HG03135 (cell line): Measurements from ENCODE around the gene CHST11.

Experiments
- ATAC-seq: cut with Tn5 transposase; IDR thresholded peaks from one replicate; pipeline ENCODE4 v1.9.1; 2021; ENCODE audit warnings: mild to moderate bottlenecking, moderate library complexity; ENCODE audit not compliant: unreplicated experiment

Gene CHST11

DNA sequence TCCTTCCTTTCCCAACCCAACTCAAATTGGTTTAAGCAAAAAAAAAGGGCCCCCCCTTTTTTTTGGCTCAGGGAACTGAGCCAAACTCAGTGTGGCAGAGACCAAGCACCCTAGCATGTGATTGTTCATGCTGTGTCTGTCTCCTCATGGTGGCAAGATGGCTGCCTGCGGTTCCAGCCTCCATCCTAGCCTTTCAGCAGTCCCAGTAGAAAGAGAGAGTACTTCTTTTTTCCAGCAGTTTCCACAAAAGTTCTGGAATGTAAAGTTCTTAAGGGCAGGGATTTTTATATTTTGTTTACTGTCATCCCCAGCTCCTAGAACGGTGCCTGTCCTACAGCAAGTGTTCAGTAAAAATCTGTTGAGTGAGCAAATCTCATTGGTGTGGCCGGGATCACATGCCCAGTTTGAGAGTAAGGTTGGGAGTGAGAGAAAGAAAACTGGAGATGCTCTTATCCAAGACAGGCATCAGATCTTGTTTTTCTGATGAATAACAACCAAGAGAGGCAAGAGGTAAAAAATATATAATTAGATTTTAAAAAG, 22.4 kb downstream of the CHST11 start:
- ATAC-seq = no peak

DNA sequence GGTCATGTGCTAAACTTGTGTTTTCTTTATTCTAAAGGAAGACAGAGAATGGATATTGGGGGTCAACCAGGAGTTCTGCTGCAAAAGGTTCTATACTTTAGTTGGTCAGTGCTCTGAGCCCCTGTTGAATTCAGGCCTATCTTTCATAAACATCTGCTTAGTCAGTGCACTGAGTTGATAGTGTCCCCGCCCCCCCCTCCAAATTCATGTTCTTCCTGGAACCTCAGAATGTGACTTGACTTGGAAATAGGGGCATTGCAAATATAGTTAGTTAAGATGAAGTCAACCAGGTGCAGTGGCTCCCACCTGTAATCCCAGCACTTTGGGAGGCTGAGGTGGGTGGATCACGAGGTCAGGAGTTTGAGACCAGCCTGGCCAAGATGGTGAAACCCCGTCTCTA, 23.3 kb downstream of the CHST11 start:
- ATAC-seq = no peak

DNA sequence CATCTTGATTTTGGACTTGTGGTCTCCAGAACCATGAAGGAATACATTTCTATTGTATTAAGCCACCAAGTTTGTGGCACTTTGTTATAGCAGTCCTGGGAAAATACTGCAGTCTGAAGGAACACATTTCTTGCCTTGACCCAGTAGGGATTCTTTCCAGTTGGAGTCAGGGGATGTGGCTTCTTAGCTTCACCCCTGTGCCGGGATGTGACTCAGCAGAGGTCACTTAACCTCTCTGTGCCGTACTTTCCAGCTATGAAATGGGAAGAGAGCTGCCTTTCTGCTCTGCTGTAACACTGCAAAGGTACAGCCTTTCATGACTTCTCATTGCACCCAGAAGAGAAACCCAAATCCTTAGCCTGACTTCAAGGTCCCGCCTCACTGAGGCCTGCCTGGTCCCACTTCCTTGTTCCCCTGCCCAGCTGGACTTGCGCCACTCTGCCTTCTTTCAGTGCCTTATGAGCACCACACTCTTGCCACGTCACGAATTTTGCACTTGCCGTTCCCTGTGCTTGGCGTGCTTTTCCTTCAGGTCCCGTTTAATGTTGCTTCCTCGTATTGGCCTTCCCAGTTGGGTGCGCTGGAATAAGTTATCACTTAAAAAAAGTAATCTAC, 24.2 kb downstream of the CHST11 start:
- ATAC-seq = no peak

DNA sequence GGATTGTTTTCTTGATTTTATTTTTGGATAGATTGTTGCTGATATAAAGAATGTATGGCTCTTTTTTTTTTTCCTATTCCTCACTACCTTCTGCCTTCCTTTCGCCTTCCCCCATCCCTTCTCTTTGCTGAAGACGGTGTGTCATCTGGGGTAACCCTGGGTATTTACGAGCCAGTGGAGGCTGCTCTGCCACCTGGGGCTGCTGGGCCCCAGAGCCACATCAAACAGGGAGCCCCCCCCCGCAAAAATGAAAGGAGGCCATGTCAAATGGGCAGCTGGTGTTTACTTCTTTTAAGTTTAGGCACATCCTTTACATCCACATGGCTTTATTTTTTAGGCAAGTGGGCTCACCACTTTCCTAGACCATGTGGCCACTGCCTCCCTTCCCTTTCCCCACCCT, 25.4 kb downstream of the CHST11 start:
- ATAC-seq = no peak

DNA sequence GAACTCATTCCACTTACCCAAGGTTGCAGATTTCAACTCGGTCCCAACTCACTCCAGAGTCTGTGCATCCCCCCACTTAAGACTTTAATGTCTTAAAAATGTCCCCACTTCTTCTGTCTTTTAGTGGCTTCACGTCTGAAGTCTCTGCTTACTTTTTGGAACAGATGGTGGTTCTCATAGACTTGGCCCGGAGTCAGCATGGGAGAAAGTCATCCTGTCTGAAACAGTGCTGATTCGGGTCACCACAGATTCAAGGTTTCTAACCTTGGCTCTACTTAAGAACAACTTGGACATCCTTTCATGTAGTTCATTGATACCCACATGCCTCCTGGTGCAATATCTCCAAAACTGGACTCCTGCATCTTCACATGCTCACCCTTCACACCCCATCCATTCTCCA, 26.0 kb downstream of the CHST11 start:
- no peak for ATAC-seq

DNA sequence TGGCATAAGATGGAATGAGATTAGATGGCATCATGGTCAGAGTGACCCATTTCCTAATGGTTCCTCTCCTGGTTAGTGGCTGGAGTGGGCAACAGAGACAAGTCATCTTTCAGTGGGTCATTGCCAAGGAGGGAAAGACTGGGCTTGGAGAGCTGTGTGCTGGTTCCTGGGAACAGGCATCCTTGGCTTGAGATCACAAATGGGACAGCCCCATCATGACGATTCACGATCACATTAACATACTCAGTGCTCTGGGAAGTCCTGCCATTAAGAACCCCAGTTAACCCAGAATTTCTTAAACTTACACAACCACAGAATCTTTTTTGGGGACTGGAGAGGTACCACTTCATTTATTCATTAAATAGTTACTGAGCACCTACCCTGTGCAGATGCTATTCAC, 27.3 kb downstream of the CHST11 start:
- no peak for ATAC-seq

DNA sequence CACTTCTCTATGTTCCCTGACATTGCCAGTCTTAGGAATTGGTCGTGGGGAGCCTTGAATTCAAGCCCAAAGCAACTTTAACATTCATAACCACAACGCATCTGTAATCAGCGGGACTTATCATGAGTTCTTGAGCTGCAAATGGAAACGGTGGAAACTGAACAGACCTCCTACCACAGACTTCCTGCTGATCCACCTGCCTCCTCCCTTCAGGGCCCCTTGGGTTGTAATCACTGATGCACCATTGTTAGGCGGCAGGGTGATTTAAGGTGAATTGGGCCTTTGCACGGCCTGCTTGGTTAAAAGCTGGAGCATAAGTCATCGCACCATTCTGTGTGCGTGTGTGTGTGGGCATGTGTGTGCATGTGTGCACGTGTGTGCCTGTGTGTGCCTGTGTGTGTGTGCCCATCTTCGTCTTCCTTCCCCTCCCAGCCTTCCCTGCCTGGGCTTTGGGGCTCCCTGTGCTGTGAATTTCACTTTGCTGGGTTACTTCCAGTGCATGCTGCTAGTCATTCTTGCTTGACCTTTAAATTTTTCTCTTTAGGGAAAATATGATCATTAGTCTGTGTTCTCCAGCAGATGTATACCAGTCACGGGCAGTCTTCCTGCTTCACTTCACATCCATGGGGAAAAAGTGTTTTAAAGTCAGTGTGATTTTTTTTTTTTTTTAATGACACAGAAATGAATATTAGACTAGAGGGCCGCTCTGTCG, 29.1 kb downstream of the CHST11 start:
- no peak for ATAC-seq

DNA sequence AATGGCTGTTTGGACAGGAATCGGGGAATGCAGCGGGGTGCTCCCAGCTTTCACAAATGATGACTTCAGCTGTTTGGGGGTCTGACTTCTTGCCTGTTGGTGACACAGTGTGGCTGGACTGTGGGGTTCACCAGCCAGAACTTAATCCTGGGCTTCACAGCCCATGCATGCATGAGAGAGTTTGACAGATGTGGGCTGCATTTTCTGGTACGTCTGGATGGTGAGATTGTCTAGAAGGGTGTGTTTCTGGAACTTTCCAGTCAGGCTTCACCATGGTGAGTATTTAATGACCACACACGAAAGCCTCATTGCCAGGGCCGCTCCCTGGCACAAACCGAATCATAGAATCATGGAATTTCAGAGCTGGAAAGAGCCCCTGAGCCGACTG, 29.6 kb downstream of the CHST11 start:
- no peak for ATAC-seq

DNA sequence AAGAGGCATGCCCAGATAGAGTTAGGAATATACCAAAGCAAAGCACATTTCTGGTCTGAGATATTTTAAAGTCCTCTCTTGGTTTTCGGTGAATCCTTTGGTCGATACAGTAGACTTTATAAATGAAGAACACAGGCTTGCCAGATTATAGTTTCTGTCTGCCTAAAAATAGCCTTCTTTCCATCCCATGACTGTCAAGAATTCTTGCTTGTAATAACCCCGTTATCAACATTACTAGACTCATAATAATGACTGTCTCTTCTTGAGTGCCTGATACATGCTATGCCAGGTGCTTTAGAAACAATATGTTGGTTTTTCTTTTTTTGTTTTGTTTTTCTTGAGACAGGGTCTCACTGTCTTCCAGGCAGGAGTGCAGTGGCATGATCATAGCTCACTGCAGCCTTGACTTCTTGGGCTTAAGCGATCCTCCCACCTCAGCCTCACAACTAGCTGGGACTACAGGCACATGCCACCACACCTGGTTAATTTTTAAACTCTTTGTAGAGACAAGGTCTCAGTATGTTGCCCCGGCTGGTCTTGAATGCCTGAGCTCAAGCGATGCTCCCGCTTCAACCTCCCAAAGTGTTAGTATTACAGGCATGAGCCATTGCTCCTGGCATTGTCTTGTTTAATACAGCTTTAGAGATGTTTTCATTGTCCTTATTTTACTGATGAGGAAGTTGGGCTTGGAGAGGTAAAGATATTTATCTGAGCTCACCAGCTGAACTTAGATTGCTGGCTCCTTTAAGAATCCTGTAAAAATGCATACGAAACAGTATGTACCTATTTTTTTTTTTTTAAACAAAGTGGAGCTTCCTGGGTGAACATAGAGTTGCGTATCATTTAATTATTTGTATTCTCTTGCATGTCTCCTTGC, 30.4 kb downstream of the CHST11 start:
- ATAC-seq = no peak

DNA sequence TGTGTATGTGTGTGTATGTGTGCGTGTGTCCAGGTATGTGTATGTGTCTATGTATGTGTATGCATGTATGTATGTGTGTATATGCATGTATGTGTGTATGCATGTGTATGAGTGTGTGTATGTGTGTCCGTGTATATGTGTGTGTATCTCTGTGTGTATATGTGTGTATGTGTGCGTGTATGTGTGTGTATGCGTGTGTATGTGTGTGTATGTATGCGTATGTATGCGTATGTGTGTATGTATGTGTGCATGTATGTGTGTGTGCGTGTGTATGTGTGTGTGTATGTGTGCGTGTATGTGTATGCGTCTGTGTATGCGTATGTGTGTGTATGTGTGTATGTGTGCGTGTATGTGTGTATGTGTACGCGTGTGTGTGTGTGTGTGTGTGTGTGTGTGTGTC, 31.6 kb downstream of the CHST11 start:
- no peak for ATAC-seq

DNA sequence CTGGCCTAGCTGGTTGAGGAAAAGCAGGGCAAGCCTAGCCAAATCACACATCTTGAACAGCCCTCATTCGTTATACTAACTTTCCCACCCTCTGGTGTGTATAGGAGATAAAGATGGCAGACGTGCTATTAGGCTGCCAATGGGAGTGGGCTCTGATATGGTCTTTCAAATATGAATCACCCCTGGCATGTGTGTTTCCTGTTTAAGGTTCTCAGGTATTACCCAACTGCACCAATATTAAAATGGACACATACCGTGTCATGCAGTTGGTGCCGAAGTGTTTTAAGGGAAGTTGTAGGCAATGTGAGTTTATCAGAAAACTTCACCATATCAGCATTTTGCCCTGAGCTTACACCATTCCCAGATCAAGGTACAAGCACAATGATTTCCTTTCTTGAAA, 33.4 kb downstream of the CHST11 start:
- no peak for ATAC-seq

DNA sequence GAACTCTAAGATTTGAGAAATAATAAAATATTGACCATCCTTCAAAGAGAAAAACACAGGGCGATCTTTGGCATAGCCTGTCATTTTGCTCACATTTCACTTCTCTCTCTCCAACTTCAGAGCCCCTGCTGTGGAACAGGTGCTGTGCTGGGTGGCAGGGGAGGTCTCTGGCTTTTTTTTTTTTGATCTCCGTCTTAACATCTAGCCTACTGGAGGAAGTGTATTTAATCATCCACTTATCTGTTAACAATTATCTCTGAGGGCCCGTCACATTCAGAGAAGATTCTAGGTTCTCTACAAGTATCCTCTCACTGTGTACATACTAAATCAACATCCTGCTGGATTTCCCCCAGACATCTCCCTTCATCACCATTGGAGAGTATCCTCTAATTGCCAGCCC, 34.1 kb downstream of the CHST11 start:
- no peak for ATAC-seq

DNA sequence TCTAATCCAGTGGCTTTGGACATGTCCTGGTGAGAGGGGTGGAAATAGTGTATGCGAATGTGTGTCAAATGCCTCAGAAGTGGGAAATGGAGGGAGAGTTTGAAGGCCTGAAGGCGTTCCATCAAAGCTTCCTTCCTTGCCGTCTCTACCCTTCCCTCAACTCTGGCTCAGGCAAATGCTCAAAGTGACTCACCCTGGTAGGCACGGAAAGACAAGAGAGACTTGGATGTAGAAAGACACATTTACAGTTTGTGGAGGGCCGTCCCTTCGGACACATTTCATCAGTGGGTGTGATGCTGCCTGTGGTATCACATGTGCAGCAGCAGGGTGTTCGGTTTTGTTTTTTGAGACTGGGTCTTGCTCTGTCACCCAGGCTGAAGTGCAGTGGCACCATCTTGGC, 36.7 kb downstream of the CHST11 start:
- ATAC-seq = no peak

DNA sequence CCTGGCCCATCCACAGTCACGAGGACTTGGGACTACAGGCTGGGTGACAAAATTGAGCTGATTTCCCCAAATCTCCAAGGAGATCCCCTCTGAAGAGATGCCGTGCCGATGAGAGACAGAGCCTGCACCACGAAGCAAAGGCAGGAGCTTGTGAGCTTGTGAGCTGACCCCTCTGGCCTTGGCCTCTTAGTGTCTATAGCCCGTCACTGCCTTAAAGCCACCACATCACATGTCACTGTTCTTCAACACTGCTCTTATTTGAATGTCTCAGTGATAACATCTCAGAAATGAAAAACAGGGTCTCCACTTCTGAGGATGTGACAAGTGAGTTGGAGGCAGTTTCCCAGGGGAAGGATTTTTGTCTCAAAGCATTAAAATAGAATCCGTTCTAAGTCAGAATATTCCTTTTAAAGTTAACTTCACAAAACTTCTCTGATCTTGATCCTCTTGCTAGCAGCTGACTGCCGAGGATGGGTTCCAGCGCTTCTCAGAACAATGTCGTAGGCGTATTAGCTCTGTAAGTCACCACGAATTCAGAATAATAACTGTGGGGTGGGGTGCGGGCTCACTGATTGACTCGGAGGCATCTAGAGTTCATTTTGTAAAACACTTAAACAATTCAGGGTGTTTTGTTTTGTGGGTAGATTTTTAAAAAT, 37.5 kb downstream of the CHST11 start:
- ATAC-seq = peak; percentile 45

DNA sequence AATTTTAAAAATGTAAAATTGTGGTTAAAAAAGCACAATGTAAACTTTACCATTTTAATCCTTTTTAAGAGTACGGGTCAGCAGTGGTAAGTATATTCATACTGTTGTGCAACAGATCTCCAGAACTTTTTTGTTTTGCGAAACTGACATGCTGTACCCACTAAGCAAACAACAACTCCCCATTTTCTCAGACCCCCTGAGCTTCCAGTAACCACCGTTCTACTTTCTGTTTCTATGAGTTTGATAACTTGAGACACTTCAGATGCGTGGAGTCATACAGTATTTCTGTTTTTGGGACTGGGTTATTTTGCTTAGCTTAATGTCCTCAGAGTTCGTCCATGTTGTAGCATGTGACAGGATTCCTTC, 38.0 kb downstream of the CHST11 start:
- ATAC-seq = no peak

DNA sequence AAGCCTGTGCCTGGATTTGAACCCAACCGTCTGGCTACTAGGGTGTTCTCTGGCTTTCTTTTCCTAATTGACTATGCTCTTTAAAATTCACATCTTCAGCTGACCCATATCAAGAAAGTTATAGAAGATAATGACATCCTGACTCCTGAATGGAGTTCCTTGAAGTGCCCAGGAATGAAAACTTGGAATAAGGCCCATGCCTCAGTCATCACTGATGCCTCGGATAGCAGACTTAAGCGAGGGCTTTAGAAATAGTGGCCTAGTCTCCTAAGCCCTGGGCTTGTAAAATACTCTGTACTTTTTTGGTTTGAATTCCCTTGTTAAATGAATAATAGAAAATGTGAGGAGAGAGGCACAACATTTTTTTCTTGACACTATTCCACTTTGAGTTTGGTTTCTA, 39.0 kb downstream of the CHST11 start:
- no peak for ATAC-seq

DNA sequence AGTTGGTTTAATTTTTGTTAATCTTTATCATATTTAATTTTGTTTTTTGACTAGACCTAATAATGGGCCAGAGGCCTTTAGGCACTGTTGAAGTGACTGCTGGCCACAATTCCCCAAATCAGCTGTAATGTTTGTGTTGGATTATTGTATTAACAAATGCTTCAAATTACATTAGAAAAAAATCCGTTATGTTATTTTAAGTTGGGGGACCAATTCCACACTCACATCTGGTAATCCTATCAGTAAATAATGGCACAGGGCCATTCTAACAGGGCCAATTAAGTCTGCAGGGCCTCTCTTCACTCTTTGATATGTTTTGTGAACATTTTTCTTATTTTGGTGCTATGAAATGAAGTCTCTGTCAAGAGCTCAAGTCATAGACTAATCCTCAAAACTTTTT, 39.6 kb downstream of the CHST11 start:
- no peak for ATAC-seq

DNA sequence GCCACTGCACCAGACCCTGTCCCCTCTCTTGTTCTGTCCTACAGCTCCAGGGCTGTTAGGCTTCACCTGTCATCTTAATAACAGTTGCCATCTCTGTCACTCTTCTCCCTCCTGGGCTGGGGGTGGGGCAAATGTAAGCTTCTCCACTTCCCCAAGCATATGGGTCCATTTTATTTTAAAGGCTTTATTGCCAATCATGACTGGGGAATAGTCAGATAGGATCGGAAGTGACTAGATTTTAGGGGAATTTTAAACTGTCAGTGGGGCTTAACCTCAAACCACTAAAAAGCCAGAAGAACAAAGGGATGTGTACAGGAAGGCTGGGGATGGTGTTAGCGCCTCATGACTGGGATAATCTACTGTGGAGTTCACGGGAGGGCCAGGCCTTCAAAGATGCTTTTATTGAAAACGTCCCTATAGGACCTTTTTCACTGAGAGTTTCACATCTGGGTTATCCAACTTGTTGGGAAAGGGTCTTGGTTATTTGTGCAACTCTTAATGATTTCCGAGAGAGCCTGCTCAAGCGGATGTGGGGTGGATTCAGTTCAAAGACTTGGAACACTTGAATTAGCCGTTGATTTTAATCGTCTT, 41.6 kb downstream of the CHST11 start:
- ATAC-seq = no peak

DNA sequence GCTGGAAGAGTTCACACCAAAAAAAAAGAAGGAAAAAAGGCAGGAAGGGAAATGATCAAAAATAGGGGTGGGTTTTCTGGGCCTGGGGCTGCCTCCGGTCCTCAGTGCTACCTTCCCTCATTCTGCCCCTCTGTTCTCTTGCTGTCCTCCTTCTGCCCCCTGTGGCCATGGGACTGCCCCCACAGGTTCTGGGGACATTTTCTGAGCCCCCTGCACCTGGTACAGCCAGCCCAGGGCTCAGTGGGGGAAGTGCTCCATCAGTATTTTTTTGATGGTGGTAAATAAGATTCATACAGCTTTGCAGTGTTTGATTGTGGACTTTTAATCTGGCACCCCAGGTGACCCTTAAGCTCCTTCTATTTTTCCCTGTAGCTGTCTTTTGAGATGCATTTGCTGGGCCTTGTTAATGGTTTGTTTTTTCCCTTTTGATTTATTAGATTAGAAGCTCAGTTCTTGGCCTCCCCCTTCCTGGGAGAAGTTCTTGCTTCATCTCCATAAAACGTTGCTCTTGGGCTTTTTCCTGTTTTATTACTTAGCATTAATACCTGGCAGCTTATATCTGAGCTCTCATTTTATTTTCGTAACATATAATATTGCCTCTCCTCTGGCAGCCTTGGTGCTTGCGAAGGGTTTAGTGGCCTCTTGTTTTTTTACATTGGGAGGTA, 43.1 kb downstream of the CHST11 start:
- ATAC-seq = no peak

DNA sequence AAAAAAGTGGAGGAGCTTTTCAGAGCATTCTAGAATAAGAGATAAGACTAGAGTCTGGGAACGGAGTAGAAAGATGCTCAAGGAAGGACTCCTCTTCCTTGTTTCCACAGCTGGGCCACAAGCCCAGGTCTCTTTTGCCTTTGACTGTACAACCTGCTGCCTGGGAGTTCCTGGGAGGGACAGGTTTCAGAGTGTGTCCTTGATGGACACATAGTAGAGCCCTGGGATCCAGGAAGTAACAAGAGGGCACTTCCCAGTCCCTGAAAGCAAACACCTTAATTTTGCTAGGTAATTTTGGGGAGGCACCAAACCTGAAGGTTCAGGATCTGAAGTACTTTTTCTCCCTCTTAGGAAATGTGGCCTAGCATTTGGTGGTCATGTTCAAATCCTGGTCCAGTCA, 44.4 kb downstream of the CHST11 start:
- ATAC-seq = no peak
